GM12801 (cell line): ENCODE data around the gene RXRA.

ENCODE experiments used
- CTCF ChIP-seq: IDR thresholded peaks from one replicate; pipeline ENCODE4 v1.5.1; 2011; ENCODE audit warnings: control low read depth; ENCODE audit not compliant: insufficient read length; ENCODE audit errors: extremely low read depth

Gene RXRA

GRCh38 chr9:134335486-134336220 is 9.4 kb downstream of the RXRA start:
- TF ChIP-seq CTCF: no peak

GRCh38 chr9:134336228-134336627 is 10.0 kb downstream of the RXRA start:
- TF ChIP-seq CTCF: no peak

- no peak for TF ChIP-seq CTCF
Observed at GRCh38 chr9:134336924-134337323, 10.7 kb downstream of the RXRA start.

- TF ChIP-seq CTCF: no peak
Observed at GRCh38 chr9:134337469-134337868, 11.2 kb downstream of the RXRA start.

GRCh38 chr9:134338394-134339182 is 12.3 kb downstream of the RXRA start:
- TF ChIP-seq CTCF: no peak

GRCh38 chr9:134339183-134339806 is 13.0 kb downstream of the RXRA start:
- TF ChIP-seq CTCF: no peak

GRCh38 chr9:134340475-134341160 is 14.4 kb downstream of the RXRA start:
- no peak for TF ChIP-seq CTCF
